ENCODE measurements around the gene POC1A.

The POC1A gene

DNA sequence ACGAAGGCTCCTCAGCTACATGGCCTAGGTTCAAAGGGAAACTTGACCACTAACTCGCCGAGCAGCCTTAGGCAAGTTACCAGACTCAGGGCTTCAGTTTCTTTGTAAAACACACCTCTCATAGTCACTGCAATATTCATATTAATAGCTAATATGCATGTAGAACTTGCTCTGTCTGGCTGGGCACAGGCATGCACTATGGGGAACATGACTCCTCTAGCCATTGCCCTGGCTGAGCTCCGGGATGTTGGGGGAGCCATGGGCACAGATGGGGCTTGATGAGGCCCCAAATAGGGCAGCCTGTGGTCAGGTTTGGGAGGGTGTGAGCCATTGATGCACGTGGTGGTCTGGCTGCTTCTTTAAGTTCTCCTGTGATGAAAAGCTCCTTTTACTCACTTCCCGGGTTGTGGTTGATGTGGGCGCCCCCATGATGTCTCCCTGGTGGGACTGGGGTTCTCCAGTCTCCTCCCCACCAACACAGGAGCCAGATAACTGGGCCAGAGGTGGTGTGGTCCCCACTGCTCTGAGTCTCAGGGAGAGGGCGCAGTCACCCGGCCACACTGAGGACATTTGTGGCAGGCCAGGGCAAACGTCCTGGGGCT, 68.4 kb downstream of the POC1A start:
- TF ChIP-seq, protein P1, sequence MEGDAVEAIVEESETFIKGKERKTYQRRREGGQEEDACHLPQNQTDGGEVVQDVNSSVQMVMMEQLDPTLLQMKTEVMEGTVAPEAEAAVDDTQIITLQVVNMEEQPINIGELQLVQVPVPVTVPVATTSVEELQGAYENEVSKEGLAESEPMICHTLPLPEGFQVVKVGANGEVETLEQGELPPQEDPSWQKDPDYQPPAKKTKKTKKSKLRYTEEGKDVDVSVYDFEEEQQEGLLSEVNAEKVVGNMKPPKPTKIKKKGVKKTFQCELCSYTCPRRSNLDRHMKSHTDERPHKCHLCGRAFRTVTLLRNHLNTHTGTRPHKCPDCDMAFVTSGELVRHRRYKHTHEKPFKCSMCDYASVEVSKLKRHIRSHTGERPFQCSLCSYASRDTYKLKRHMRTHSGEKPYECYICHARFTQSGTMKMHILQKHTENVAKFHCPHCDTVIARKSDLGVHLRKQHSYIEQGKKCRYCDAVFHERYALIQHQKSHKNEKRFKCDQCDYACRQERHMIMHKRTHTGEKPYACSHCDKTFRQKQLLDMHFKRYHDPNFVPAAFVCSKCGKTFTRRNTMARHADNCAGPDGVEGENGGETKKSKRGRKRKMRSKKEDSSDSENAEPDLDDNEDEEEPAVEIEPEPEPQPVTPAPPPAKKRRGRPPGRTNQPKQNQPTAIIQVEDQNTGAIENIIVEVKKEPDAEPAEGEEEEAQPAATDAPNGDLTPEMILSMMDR (conservative IDR thresholded peaks at IDR 0.05; ENCODE audit: low read length), result no peak
- no peak for DNase-seq (ENCODE audit: low read depth)

DNA sequence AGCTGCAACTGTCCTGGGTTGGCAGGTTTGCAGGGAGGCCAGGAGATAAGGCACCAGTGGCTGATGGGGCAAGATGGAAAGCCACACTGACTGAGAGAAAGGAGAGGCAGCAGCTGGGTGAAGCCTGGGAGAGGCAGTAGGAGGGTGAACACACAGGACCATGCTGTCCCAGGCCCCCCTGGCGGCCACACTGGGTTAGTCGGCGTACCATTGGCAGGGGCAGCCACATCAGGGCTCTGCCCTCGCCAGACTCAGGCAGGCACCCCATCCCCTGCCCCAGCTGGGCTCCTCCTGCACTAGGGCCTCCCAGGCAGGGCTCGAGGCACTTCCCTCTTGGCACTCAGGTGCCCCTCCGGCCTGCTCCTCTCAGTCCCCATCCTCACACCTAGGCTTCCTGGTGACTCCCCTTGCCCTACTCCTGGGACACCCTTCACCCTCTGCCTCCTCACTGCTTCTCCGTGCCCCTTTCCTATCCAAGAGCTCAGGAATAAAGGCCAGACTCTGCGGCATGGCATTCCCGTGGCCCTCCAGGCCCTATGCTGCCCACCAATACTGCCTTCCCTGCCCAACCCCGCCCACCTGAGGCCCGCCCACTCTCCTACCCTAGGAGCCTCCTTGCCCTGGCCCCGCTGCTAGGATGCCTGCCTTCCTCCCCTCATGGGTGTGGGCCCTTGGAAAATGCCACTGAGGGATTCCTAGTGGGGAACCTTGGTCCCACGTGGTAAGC, 69.1 kb downstream of the POC1A start:
- TF ChIP-seq, protein P1 (conservative IDR thresholded peaks at IDR 0.05; ENCODE audit: low read length), result no peak
- no peak for DNase-seq (ENCODE audit: low read depth)

More for the DNA sequence above, 68.4 kb downstream of the POC1A start:
- H3K4me3 ChIP-seq (ENCODE audit: low read length), result no peak overlapping the region

DNA sequence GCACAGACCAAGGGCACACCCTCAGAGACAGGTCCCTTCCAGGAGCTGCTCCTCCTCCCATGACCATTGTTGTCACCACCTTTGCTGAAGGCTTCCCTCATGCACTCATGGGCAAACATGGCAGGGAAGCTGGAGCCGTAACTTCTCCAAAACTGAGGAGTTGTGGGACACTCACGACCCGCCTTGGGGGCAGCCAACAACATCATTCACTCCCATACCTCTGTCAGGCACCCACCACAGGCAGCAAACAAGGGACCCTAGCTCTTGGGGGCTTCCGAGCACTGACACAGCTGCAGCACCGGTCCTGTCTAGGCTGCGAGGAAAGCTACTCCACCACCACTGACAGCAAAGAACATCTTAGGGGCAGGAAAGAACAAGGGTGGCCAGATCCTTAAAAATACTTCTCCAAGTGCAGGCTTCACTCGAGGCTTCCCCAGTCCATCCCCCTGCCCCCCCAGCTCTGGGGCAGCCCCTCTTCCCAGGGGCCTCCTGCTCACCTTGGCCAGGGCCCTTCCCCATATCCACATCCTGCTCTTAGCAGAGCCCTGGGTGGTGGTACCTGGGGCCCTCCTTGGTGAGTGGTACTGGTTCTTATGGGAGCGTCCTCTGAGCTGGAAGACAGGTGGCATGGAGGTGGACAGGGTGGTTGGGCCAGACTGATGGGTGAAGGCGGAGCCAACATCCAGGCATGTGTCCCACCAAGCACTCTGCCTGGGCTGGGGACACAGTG, 69.8 kb downstream of the POC1A start:
- no peak overlapping the region for H3K4me3 ChIP-seq (ENCODE audit: low read length)
- DNase-seq (ENCODE audit: low read depth), result no peak
- TF ChIP-seq, protein P1 (conservative IDR thresholded peaks at IDR 0.05; ENCODE audit: low read length), result no peak

More for the DNA sequence above, 69.1 kb downstream of the POC1A start:
- H3K4me3 ChIP-seq (ENCODE audit: low read length), result no peak overlapping the region

DNA sequence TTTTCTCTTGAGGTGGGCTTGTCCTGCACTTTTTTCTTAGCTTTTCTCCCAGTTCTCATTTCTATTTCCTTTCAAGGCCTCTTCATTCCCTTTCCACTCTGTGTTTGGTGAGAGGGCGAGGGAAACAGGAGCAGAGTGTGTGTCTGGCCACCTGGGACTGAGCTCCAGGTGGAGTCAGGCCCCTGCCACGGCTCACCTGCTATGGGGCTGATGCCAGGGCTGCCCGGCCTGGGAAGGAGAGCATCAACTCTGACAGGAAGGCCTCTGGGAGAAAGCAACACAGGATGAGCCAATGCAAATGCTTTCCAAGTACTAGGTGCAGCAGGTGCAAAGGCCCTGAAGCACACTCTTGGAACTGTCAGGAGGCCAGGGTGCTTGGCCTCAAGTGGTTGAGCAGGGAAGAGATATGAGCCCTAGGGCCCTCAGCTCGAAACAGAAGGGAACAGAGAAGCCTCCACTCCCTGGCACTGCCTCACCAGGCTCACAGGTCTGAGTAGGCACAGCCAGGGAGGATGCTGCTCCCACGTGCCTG, 70.6 kb downstream of the POC1A start:
- no peak overlapping the region for H3K4me3 ChIP-seq (ENCODE audit: low read length)
- TF ChIP-seq, protein P1 (conservative IDR thresholded peaks at IDR 0.05; ENCODE audit: low read length), result no peak
- no peak for DNase-seq (ENCODE audit: low read depth)

DNA sequence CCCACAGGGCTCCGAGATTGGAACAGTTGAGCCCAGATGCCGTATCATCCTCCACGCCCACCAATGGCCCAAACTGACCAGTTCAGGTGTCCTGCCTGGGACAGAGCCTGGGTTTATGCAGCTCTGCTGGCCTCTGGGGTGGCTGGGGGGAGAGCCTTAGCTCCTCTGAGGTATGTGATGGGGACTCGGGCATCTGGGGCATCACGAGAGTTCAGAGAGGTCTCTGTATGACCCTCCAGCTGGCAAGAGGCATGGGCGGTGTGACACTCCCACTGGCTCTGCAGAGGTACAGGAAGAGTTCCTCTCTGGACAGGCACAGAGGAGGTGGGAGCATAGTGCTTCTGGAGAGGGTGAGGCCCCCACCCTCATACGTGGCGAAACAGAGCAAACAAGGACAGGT, 71.3 kb downstream of the POC1A start:
- no peak overlapping the region for H3K4me3 ChIP-seq (ENCODE audit: low read length)
- DNase-seq (ENCODE audit: low read depth), result no peak
- TF ChIP-seq, protein P1 (conservative IDR thresholded peaks at IDR 0.05; ENCODE audit: low read length), result no peak

DNA sequence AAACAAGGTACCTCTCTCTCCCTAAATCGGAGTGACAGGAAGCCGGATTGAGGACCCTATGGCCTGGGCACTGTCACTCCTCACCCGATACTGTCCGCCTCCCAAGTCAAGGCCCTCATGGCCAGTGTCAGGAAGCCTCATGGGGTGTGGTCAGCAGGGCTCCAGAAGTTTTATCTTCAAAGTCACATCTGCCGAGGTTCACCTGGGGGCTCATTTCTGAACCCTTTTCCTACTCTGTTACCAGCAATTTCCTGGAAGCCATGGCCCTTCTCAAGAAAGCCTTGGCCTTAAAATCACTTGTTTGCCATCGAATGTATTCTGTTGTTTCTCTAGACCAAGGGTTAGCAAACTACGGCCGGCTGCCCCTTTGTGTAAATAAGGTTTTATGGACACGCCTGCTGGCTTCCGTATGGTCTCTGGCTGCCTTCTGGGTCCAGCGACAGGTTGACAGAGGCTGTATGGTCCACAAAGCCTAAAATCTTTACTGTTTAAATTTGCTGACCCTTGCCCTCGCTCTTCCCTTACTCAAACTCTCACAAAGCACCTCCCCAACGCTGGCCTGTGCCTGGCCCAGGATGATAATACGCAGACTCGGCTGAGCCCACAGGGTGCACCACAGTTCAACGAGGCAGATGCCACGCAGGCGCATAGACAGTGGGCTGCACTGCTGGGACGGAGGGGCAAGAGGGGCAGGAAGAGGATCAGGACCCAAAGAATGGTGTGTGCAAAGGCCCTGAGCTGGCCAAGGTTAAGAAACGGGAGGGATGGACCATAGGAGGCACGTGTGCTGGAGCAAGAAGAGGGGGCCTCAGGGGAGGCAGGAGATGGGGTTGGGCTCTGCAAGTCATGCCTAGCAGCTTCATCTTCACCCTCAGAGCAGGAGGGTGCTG, 73.1 kb downstream of the POC1A start:
- TF ChIP-seq, protein P1 (conservative IDR thresholded peaks at IDR 0.05; ENCODE audit: low read length), result no peak
- no peak for DNase-seq (ENCODE audit: low read depth)
- no peak overlapping the region for H3K4me3 ChIP-seq (ENCODE audit: low read length)
